Hepatocyte (in vitro differentiated cells): ENCODE data around the gene ZMIZ2. TPM values are rescaled to one million over a fixed set of nuclear protein-coding genes. Genes with fewer than 3 reads are reported as not detected.

ENCODE experiments used
- DNase-seq: peaks from one replicate; pipeline ENCODE4 v3.0.0-alpha.2; 2016; ENCODE audit warnings: low spot score
- H2AFZ ChIP-seq: fragments of 200-600 bp; sonication (generic); 2 replicates; pipeline ENCODE4 v1.6.0; 2016; ENCODE audit warnings: antibody characterized with exemption, mild to moderate bottlenecking
- H3K27ac ChIP-seq: fragments of 200-600 bp; sonication (generic); 2 replicates; pipeline ENCODE4 v1.5.1; 2016; ENCODE audit warnings: mild to moderate bottlenecking
- H3K27me3 ChIP-seq: fragments of 200-600 bp; sonication (generic); 2 replicates; pipeline ENCODE4 v1.6.1; 2016
- H3K36me3 ChIP-seq: fragments of 200-600 bp; sonication (generic); replicated peaks from 2 replicates; pipeline ENCODE4 v1.5.1; 2016; ENCODE audit warnings: low read depth; ENCODE audit not compliant: insufficient read depth
- H3K4me1 ChIP-seq: fragments of 200-600 bp; sonication (generic); 2 replicates; pipeline ENCODE4 v1.5.1; 2016; ENCODE audit warnings: mild to moderate bottlenecking, moderate library complexity; ENCODE audit not compliant: insufficient read depth
- H3K4me2 ChIP-seq: fragments of 200-600 bp; sonication (generic); 2 replicates; pipeline ENCODE4 v1.6.0; 2016
- H3K4me3 ChIP-seq: fragments of 200-600 bp; sonication (generic); 2 replicates; pipeline ENCODE4 v1.5.1; 2016; ENCODE audit warnings: mild to moderate bottlenecking
- H3K79me2 ChIP-seq: fragments of 200-600 bp; sonication (generic); 2 replicates; pipeline ENCODE4 v1.6.0; 2017; ENCODE audit warnings: mild to moderate bottlenecking
- H3K9me2 ChIP-seq: fragments of 200-600 bp; sonication (generic); replicated peaks from 2 replicates; pipeline ENCODE4 v1.6.0; 2017; ENCODE audit warnings: mild to moderate bottlenecking; ENCODE audit not compliant: insufficient read depth
- H3K9me3 ChIP-seq: fragments of 200-600 bp; sonication (generic); 2 replicates; pipeline ENCODE4 v1.5.1; 2016; ENCODE audit warnings: low read depth, mild to moderate bottlenecking
- H4K20me1 ChIP-seq: fragments of 200-600 bp; sonication (generic); 2 replicates; pipeline ENCODE4 v1.6.0; 2016; ENCODE audit warnings: mild to moderate bottlenecking; ENCODE audit not compliant: insufficient read depth, poor library complexity, severe bottlenecking
- EZH2 ChIP-seq: fragments of 200-600 bp; sonication (generic); IDR thresholded peaks from 2 replicates; pipeline ENCODE4 v1.6.1; 2016; ENCODE audit warnings: antibody characterized with exemption, mild to moderate bottlenecking, borderline replicate concordance
- EZH2phosphoT487 ChIP-seq: fragments of 200-600 bp; sonication (generic); IDR thresholded peaks from one replicate; pipeline ENCODE4 v1.6.1; 2018; ENCODE audit warnings: antibody characterized with exemption, mild to moderate bottlenecking, low read depth, moderate library complexity; ENCODE audit not compliant: unreplicated experiment, severe bottlenecking
- WGBS: methylation state at CpG from one replicate; pipeline ENCODE4 v1.1.6; 2016; ENCODE audit warnings: low lambda C conversion rate; ENCODE audit errors: missing lambda C conversion rate; 5-methylcytosine and 5-hydroxymethylcytosine counted together
- polyA plus RNA-seq: library from polyadenylated mRNA; unstranded; fragments of >200 nt; fragmentation: Nextera tagmentation; extraction: Ambion mirVana; gene quantifications from 2 replicates; pipeline ENCODE4 v1.2.1, GENCODE V29; 2016
- total RNA-seq: library from RNA; depleted of rRNA; stranded (reverse); fragments of >200 nt; gene quantifications from 2 replicates; pipeline ENCODE4 v1.2.3, GENCODE V29; 2014
- TF ChIP-seq, protein P1 (sequence below): fragments of 200-600 bp; sonication (generic); IDR thresholded peaks from 2 replicates; pipeline ENCODE4 v1.5.1; 2016; ENCODE audit warnings: antibody characterized with exemption, mild to moderate bottlenecking; ENCODE audit not compliant: poor library complexity

Gene ZMIZ2
- total and polyA plus RNA-seq, 2 experiments from 2014 or later = 10.5 to 37.0 TPM

DNA sequence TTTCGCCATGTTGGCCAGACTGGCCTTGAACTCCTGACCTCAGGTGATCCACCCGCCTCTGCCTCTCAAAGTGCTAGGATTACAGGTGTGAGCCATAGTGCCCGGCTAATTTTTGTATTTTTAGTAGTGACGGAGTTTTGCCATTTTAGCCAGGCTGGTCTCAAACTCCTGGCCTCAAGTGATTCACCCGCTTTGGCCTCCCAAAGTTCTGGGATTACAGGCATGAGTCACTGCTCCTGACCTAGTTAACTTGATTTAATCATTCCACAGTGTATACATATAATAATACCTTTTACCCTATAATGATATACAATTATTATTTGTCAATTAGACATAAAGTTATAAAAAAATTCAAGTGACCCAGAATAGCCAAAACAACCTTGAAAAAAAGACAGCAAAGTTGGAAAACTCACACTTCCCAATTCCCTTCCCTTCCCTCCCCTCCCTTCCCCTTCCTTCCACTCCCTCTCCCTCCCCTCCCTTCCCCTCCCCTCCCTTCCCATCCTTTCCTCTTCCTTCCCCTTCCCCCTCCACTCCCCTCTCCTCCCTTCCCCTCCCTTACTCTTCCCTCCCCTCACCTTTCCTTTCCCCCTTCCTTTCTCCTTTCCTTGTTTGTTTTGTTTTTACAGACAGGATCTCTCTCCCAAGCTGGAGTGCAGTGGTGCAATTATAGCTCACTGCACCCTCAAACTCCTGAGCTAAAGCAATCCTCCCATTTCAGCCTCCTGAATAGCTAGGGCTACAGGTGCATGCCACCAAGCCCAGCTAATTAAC is 14.8 kb upstream of the ZMIZ2 start:
- no peak overlapping the region for H3K4me2 ChIP-seq
- DNase-seq = no peak
- 59% methylated on average over 5 of the region's 5 CpGs for WGBS

DNA sequence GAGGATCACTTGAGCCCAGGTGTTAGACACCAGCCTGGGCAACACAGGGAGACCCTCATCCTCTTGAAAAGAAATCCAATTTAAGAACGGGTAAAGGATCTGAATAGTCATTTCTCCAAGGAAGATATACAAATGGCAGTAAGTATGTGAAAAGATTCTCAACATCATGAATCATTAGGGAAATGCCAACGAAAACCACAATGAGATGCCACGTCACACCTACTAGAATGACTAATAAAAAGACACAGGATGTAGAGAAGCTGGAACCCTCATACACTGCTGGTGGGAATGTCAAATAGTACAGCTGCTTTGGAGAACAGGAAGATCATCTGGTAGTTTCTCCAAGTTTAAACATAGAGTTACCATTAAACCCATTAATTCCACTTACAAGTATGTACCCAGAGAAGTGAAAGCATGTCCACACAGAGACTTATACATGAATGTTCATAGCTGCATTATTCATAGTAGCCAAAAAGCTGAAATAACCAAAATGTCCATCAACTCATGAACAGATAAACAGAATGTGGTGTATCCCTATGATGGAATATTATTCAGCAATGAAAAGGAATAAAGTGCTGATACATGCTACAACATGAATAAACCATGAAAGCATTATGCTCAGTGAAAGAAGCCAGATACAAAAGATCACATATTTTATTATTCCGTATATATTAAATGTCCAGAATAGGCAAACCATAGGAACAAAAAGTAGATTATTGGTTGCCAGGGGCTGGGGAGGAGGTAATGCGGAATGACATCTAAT is 13.1 kb upstream of the ZMIZ2 start:
- Histone ChIP-seq H3K4me2 (no peak overlapping the region), H3K36me3 (no peaks in the 10 kb centered on the region), H3K9me3 (no peaks in the 10 kb centered on the region), H3K79me2 (no peaks in the 10 kb centered on the region), H2AFZ (no peak overlapping the region), H3K27me3 (no peaks in the 10 kb centered on the region), H3K27ac (no peak overlapping the region), H3K4me3 (no peak overlapping the region), H3K9me2 (no peaks in the 10 kb centered on the region), H3K4me1 (no peaks in the 10 kb centered on the region), H4K20me1 (no peaks in the 10 kb centered on the region)
- WGBS = 91% methylated on average over 5 of the region's 5 CpGs
- TF ChIP-seq EZH2 = no peak
- TF ChIP-seq EZH2phosphoT487 = no peak
- TF ChIP-seq, protein P1, sequence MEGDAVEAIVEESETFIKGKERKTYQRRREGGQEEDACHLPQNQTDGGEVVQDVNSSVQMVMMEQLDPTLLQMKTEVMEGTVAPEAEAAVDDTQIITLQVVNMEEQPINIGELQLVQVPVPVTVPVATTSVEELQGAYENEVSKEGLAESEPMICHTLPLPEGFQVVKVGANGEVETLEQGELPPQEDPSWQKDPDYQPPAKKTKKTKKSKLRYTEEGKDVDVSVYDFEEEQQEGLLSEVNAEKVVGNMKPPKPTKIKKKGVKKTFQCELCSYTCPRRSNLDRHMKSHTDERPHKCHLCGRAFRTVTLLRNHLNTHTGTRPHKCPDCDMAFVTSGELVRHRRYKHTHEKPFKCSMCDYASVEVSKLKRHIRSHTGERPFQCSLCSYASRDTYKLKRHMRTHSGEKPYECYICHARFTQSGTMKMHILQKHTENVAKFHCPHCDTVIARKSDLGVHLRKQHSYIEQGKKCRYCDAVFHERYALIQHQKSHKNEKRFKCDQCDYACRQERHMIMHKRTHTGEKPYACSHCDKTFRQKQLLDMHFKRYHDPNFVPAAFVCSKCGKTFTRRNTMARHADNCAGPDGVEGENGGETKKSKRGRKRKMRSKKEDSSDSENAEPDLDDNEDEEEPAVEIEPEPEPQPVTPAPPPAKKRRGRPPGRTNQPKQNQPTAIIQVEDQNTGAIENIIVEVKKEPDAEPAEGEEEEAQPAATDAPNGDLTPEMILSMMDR = no peak
- DNase-seq = no peak

More for the DNA sequence above, 14.8 kb upstream of the ZMIZ2 start:
- H3K36me3 ChIP-seq = no peaks in the 10 kb centered on the region
- no peaks in the 10 kb centered on the region for H4K20me1 ChIP-seq
- no peak overlapping the region for H2AFZ ChIP-seq
- no peak overlapping the region for H3K4me3 ChIP-seq
- no peaks in the 10 kb centered on the region for H3K9me3 ChIP-seq
- no peaks in the 10 kb centered on the region for H3K79me2 ChIP-seq
- TF ChIP-seq, protein P1 = no peak
- TF ChIP-seq EZH2 = no peak
- TF ChIP-seq EZH2phosphoT487 = no peak
- H3K27me3 ChIP-seq = no peaks in the 10 kb centered on the region
- no peaks in the 10 kb centered on the region for H3K9me2 ChIP-seq
- H3K4me1 ChIP-seq = no peaks in the 10 kb centered on the region
- H3K27ac ChIP-seq = no peak overlapping the region

DNA sequence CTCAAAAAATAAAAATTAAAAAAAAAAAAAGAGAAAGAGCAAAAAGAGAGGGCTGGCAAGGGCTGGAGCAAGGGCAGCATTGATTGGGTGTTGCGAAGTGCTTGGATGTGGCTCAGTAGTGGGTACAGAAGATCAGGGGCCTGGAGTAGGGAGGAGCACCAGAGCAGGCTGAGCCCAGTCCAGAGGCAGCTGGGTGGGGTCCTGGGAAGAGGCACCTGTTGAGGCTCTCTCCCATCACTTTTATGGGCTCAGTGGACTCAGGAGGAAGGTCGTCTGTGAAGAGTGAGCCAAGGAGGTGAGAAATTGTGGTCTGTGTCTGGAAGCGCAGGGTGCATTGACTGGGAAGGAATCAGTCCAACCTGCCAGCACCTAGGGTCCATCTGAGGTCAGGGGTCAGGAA is 11.8 kb upstream of the ZMIZ2 start:
- Histone ChIP-seq H3K27me3 (no peaks in the 10 kb centered on the region), H3K36me3 (no peaks in the 10 kb centered on the region), H3K79me2 (no peaks in the 10 kb centered on the region), H3K4me1 (no peaks in the 10 kb centered on the region), H3K27ac (no peak overlapping the region), H3K9me3 (no peaks in the 10 kb centered on the region), H3K9me2 (no peaks in the 10 kb centered on the region), H3K4me3 (no peak overlapping the region), H4K20me1 (no peaks in the 10 kb centered on the region), H3K4me2 (no peak overlapping the region), H2AFZ (no peak overlapping the region)
- WGBS = 84% methylated on average over 3 of the region's 3 CpGs
- DNase-seq = no peak
- no peak for TF ChIP-seq EZH2phosphoT487
- no peak for TF ChIP-seq EZH2

DNA sequence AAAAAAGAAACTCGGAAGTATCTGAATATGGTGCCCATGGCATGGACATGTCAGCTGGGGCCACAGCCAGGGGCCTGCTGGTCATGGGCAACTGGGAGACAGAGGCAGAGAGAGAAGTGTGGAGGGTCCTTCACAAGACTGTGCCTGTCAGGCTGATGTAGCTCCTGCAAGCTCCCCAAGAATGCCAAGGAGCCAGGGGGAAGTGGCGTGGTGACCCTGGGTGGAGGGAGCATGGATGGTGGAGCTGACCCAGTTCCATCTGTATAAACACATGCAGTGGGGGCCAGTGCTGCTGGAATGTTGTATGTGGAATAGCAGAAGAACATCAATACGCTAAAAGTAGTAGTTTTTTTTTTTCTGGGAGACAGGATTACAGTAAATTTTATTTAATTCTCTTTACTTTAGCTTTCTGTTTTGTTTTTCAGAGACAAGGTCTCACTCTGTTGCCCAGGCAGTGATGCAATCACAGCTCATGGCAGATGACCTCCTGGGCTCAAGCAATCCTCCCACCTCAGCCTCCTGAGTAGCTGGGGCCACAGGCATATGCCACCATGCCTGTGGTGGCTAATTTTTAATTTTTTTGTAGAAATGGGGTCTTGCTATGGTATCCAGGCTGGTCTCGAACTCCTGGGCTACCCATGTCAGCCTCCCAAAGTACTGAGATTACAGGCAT is 10.5 kb upstream of the ZMIZ2 start:
- H4K20me1 ChIP-seq = no peaks in the 10 kb centered on the region
- H2AFZ ChIP-seq = no peak overlapping the region
- H3K4me1 ChIP-seq = no peaks in the 10 kb centered on the region
- no peak overlapping the region for H3K4me2 ChIP-seq
- H3K36me3 ChIP-seq = no peaks in the 10 kb centered on the region
- no peak overlapping the region for H3K4me3 ChIP-seq
- H3K27me3 ChIP-seq = no peaks in the 10 kb centered on the region
- H3K9me2 ChIP-seq = no peaks in the 10 kb centered on the region
- TF ChIP-seq EZH2 = no peak
- TF ChIP-seq EZH2phosphoT487 = no peak
- H3K79me2 ChIP-seq = no peaks in the 10 kb centered on the region
- no peaks in the 10 kb centered on the region for H3K9me3 ChIP-seq
- WGBS = 100% methylated on average over 4 of the region's 4 CpGs
- no peak overlapping the region for H3K27ac ChIP-seq
- no peak for DNase-seq
